MM.1S (cell line): ENCODE results near the gene MMP24.

Experiments
- DNase-seq: peaks from one replicate; pipeline ENCODE4 v3.0.0-alpha.2; 2015
- H2AFZ ChIP-seq: fragments of 300-600 bp; sonication (generic); 2 replicates; pipeline ENCODE4 v1.6.0; 2016; ENCODE audit warnings: antibody characterized with exemption, low read length
- H3F3A ChIP-seq: fragments of 300-600 bp; sonication (generic); 2 replicates; pipeline ENCODE4 v1.6.1; 2016; ENCODE audit warnings: mild to moderate bottlenecking, antibody characterized with exemption, low read length, moderate library complexity, mixed read lengths; ENCODE audit not compliant: insufficient read depth
- H3K27ac ChIP-seq: fragments of 300-600 bp; sonication (generic); 2 replicates; pipeline ENCODE4 v1.5.1; 2016; ENCODE audit warnings: mild to moderate bottlenecking, low read length
- H3K27me3 ChIP-seq: fragments of 300-600 bp; sonication (generic); replicated peaks from 2 replicates; pipeline ENCODE4 v1.6.0; 2016; ENCODE audit warnings: low read length; ENCODE audit not compliant: insufficient read depth
- H3K36me3 ChIP-seq: fragments of 300-600 bp; sonication (generic); replicated peaks from 2 replicates; pipeline ENCODE4 v1.6.1; 2016; ENCODE audit warnings: mild to moderate bottlenecking, low read length, mixed read lengths; ENCODE audit not compliant: insufficient read depth
- H3K4me1 ChIP-seq: fragments of 300-600 bp; sonication (generic); 2 replicates; pipeline ENCODE4 v1.6.1; 2016; ENCODE audit warnings: low read length, mixed read lengths
- H3K4me2 ChIP-seq: fragments of 300-600 bp; sonication (generic); 2 replicates; pipeline ENCODE4 v1.6.0; 2016; ENCODE audit warnings: low read depth, low read length
- H3K4me3 ChIP-seq: fragments of 300-600 bp; sonication (generic); 2 replicates; pipeline ENCODE4 v1.5.1; 2016; ENCODE audit warnings: low read length, mixed read lengths
- H3K79me2 ChIP-seq: fragments of 300-600 bp; sonication (generic); 2 replicates; pipeline ENCODE4 v1.6.1; 2016; ENCODE audit warnings: mixed run types, low read length, mixed read lengths
- H3K9ac ChIP-seq: fragments of 300-600 bp; sonication (generic); 2 replicates; pipeline ENCODE4 v1.6.1; 2016; ENCODE audit warnings: low read length, mixed read lengths
- H3K9me2 ChIP-seq: fragments of 300-600 bp; sonication (generic); replicated peaks from 2 replicates; pipeline ENCODE4 v1.6.1; 2016; ENCODE audit warnings: mild to moderate bottlenecking, low read length, mixed read lengths; ENCODE audit not compliant: insufficient read depth
- H3K9me3 ChIP-seq: fragments of 300-600 bp; sonication (generic); replicated peaks from 2 replicates; pipeline ENCODE4 v1.6.1; 2016; ENCODE audit warnings: mild to moderate bottlenecking, low read length, mixed read lengths; ENCODE audit not compliant: insufficient read depth
- H4K20me1 ChIP-seq: fragments of 300-600 bp; sonication (generic); 2 replicates; pipeline ENCODE4 v1.6.1; 2016; ENCODE audit warnings: mild to moderate bottlenecking, low read length, moderate library complexity, mixed read lengths; ENCODE audit not compliant: insufficient read depth
- EZH2 ChIP-seq: fragments of 300-600 bp; sonication (generic); optimal IDR thresholded peaks from 2 replicates; pipeline ENCODE3; 2017; ENCODE audit warnings: low read depth, mild to moderate bottlenecking, antibody characterized with exemption, low read length, mixed read lengths
- EZH2phosphoT487 ChIP-seq: fragments of 300-600 bp; sonication (generic); IDR thresholded peaks from 2 replicates; pipeline ENCODE4 v1.6.1; 2018; ENCODE audit warnings: antibody characterized with exemption, low read length
- TF ChIP-seq, protein P1 (sequence below): fragments of 300-600 bp; sonication (generic); IDR thresholded peaks from 2 replicates; pipeline ENCODE4 v1.5.1; 2016; ENCODE audit warnings: antibody characterized with exemption, low read length, mixed read lengths

Gene MMP24

DNA sequence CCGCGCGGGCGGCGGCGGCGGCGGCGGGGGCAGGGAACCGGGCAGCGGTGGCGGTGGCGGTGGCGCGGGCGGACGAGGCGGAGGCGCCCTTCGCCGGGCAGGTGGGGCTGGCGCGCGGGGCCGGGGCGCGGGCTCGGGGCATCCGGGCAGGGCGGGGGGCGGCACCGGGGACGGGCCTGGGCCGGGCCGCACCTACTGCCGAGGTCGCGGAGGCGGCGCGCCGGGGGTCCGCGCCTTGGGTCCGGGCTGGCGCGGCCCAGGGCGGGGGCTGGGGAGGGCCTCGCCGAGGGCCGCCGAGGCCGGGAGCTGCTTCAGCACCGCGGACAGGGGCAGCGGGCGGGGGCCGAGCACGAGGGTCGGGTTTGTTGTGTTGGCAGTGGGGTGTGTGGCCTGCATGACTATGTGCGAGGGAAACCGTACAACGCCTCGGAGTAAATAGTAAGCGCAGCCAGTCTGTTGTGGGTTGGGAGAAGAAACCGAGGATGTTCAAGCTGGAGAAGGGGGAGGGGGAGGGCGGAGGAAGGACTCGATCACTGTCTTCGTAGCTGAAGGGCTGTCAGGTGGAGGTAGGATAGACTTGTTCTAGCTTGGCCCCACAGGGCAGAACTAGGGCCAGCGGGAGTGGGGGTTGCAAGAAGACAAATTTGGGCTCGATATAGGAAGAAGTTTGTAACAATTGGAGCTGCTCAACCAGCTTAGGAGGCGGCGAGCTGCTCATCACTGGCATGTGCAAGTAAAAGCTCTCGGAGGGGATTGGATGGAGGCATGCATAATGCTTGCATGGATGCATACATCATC lies 593 bp downstream of the MMP24 start:
- Histone ChIP-seq H3K4me3 (no peak overlapping the region), H3K27me3 (no peaks in the 10 kb centered on the region; the same call in 1 of the 2 replicates), H4K20me1 (no peaks in the 10 kb centered on the region), H3K36me3 (no peaks in the 10 kb centered on the region), H3K9me3 (no peaks in the 10 kb centered on the region), H2AFZ (no peak overlapping the region), H3K9ac (no peak overlapping the region), H3K79me2 (no peaks in the 10 kb centered on the region), H3K9me2 (no peaks in the 10 kb centered on the region), H3K4me1 (no peaks in the 10 kb centered on the region), H3K27ac (no peak overlapping the region), H3K4me2 (no peak overlapping the region), H3F3A (no peaks in the 10 kb centered on the region)
- TF ChIP-seq EZH2phosphoT487 = no peak
- DNase-seq = peak; percentile 12

DNA sequence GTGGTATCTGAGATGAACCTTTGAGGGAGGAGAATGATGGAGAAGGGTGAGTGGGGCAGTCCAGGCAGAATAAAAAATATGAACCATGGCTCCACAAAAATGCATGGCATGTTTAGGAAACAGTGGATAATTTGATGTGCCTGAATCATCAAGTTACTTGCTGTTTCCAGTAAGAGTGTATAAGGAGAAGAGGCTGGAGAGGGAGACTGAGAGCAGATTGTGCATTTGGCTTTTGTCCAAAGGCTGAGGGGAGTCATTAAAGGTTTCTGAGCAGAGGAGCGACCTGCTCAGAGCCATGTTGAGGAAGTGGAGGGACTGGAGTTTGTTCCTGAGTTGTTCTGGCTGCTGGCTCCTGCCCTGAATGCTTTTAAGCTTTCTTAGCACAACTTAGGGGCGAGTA lies 6.1 kb downstream of the MMP24 start:
- Histone ChIP-seq H4K20me1 (no peaks in the 10 kb centered on the region), H3F3A (no peaks in the 10 kb centered on the region), H3K4me2 (no peak overlapping the region), H3K27ac (no peak overlapping the region), H3K27me3 (no peaks in the 10 kb centered on the region), H3K9me2 (no peaks in the 10 kb centered on the region), H3K9ac (no peak overlapping the region), H3K4me3 (no peak overlapping the region), H2AFZ (no peak overlapping the region), H3K36me3 (no peaks in the 10 kb centered on the region), H3K79me2 (no peaks in the 10 kb centered on the region), H3K4me1 (no peaks in the 10 kb centered on the region), H3K9me3 (no peaks in the 10 kb centered on the region)
- no peak for TF ChIP-seq EZH2
- TF ChIP-seq, protein P1, sequence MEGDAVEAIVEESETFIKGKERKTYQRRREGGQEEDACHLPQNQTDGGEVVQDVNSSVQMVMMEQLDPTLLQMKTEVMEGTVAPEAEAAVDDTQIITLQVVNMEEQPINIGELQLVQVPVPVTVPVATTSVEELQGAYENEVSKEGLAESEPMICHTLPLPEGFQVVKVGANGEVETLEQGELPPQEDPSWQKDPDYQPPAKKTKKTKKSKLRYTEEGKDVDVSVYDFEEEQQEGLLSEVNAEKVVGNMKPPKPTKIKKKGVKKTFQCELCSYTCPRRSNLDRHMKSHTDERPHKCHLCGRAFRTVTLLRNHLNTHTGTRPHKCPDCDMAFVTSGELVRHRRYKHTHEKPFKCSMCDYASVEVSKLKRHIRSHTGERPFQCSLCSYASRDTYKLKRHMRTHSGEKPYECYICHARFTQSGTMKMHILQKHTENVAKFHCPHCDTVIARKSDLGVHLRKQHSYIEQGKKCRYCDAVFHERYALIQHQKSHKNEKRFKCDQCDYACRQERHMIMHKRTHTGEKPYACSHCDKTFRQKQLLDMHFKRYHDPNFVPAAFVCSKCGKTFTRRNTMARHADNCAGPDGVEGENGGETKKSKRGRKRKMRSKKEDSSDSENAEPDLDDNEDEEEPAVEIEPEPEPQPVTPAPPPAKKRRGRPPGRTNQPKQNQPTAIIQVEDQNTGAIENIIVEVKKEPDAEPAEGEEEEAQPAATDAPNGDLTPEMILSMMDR = no peak
- no peak for TF ChIP-seq EZH2phosphoT487
- no peak for DNase-seq

DNA sequence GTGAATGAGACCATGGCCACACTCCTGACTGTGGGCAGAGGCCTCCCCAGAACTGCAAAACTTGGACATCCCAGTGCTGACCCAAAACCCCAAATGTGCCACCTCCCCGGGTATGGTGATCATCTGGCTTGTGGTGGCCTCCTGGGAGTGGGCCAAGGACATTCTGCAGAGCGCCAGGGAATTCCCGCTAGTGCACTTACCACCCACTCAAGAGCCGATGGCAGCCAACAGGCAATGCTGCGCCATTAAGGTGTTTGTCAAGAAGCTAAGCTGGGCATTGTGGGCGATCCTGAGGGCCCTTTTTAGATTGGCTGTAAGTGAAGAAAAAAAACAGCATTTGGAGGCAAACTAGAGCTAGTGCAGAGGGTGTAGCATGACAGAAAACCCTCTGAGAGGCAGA lies 9.4 kb downstream of the MMP24 start:
- no peak overlapping the region for H2AFZ ChIP-seq
- H3K27ac ChIP-seq = no peak overlapping the region
- TF ChIP-seq, protein P1 = no peak
- TF ChIP-seq EZH2phosphoT487 = no peak
- no peaks in the 10 kb centered on the region for H3K36me3 ChIP-seq
- no peaks in the 10 kb centered on the region for H3K79me2 ChIP-seq
- H3K4me2 ChIP-seq = no peak overlapping the region
- no peaks in the 10 kb centered on the region for H3K9me2 ChIP-seq
- no peaks in the 10 kb centered on the region for H3K4me1 ChIP-seq
- no peak for DNase-seq
- H3K9me3 ChIP-seq = no peaks in the 10 kb centered on the region
- no peaks in the 10 kb centered on the region for H3K27me3 ChIP-seq
- no peak overlapping the region for H3K4me3 ChIP-seq
- no peak overlapping the region for H3K9ac ChIP-seq
- H4K20me1 ChIP-seq = no peaks in the 10 kb centered on the region
- no peaks in the 10 kb centered on the region for H3F3A ChIP-seq

- Histone ChIP-seq H3K9me2 (no peaks in the 10 kb centered on the region), H2AFZ (no peak overlapping the region), H3K9me3 (no peaks in the 10 kb centered on the region), H4K20me1 (no peaks in the 10 kb centered on the region), H3K79me2 (no peaks in the 10 kb centered on the region), H3K4me2 (no peak overlapping the region), H3F3A (no peaks in the 10 kb centered on the region), H3K4me3 (no peak overlapping the region), H3K27ac (no peak overlapping the region), H3K36me3 (no peaks in the 10 kb centered on the region), H3K9ac (no peak overlapping the region), H3K27me3 (no peaks in the 10 kb centered on the region), H3K4me1 (no peaks in the 10 kb centered on the region)
- TF ChIP-seq EZH2phosphoT487 (no peak), EZH2 (no peak)
- TF ChIP-seq, protein P1 = no peak
- DNase-seq = no peak
These were observed 11.0 kb downstream of the MMP24 start for GRCh38 chr20:35237486-35237885.
